K562 (cell line): Measurements from ENCODE around the gene YARS1. TPM values are rescaled to one million over a fixed set of nuclear protein-coding genes. Genes with fewer than 3 reads are reported as not detected.

Source experiments
- ATF3 ChIP-seq, 2 experiments: fragments of 450-650 bp in 1 of 2; sonication (generic) in 1 of 2; formaldehyde crosslinking in 1 of 2; IDR thresholded peaks in 1 of 2; conservative IDR thresholded peaks in 1 of 2; 2 replicates each; pipeline versions ENCODE4 v1.6.1 to v1.8.1; 2016 to 2023; ENCODE audit warnings: mild to moderate bottlenecking in 2 of 2, moderate library complexity in 2 of 2, inconsistent platforms in 1 of 2, missing genetic modification reagents in 1 of 2
- ATF6 ChIP-seq: sonication (generic); formaldehyde crosslinking; IDR thresholded peaks from 2 replicates; pipeline ENCODE4 v1.4.0; 2020; ENCODE audit warnings: mild to moderate bottlenecking, missing genetic modification reagents
- BRF2 ChIP-seq: IDR thresholded peaks from 3 replicates; pipeline ENCODE4 v1.6.1; 2011; ENCODE audit warnings: borderline replicate concordance, mild to moderate bottlenecking; ENCODE audit not compliant: insufficient read length, insufficient read depth
- DIDO1 ChIP-seq: fragments of 450-650 bp; IDR thresholded peaks from 2 replicates; pipeline ENCODE4 v1.6.1; 2016; ENCODE audit warnings: low read depth, missing biosample characterization, missing genetic modification characterization
- EZH2 ChIP-seq: IDR thresholded peaks from 2 replicates; pipeline ENCODE4 v1.6.1; 2012; ENCODE audit warnings: low read depth, mild to moderate bottlenecking, inconsistent platforms, low read length, borderline replicate concordance
- FOXO4 ChIP-seq: fragments of 450-650 bp; formaldehyde crosslinking; IDR thresholded peaks from 2 replicates; pipeline ENCODE4 v1.4.0; 2020; ENCODE audit warnings: mild to moderate bottlenecking, moderate library complexity
- HNRNPH1 ChIP-seq: fragments of 200-400 bp; formaldehyde crosslinking; optimal IDR thresholded peaks from 2 replicates; pipeline ENCODE3; 2017; ENCODE audit warnings: low read depth, mild to moderate bottlenecking, low read length, moderate library complexity
- ID3 ChIP-seq, 2 experiments: fragments of 250-450 bp in 1 of 2; fragments of 450-650 bp in 1 of 2; sonication (Bioruptor Pico) in 1 of 2; IDR thresholded peaks; 2 replicates each; pipeline versions ENCODE4 v1.6.1 to v1.8.0; 2016 to 2021; ENCODE audit warnings: mild to moderate bottlenecking in 2 of 2, moderate library complexity in 2 of 2, missing compliant biosample characterization in 1 of 2, missing genetic modification characterization in 1 of 2
- KDM1A ChIP-seq, 2 experiments: fragments of 450-650 bp; IDR thresholded peaks; 2 replicates each; pipeline ENCODE4 v1.6.1; 2016; ENCODE audit warnings: mild to moderate bottlenecking in 2 of 2
- MCM3 ChIP-seq: fragments of 450-650 bp; IDR thresholded peaks from 2 replicates; pipeline ENCODE4 v1.6.1; 2016
- PREB ChIP-seq: sonication (generic); formaldehyde crosslinking; IDR thresholded peaks from 2 replicates; pipeline ENCODE4 v1.8.1; 2023; ENCODE audit warnings: mild to moderate bottlenecking, missing genetic modification reagents
- RFX5 ChIP-seq: IDR thresholded peaks from 2 replicates; pipeline ENCODE4 v1.6.1; 2011; ENCODE audit warnings: low read depth, mild to moderate bottlenecking, improper control_type of control experiment, low read length
- SRSF1 ChIP-seq: fragments of 200-400 bp; formaldehyde crosslinking; IDR thresholded peaks from 2 replicates; pipeline ENCODE4 v1.6.1; 2017; ENCODE audit warnings: mild to moderate bottlenecking, low read depth, low read length, moderate library complexity
- SUPT5H ChIP-seq: fragments of 450-650 bp; IDR thresholded peaks from 2 replicates; pipeline ENCODE4 v1.6.1; 2016
- ZEB2 ChIP-seq: fragments of 450-650 bp; IDR thresholded peaks from 2 replicates; pipeline ENCODE4 v1.6.1; 2016
- ZNF184 ChIP-seq: sonication (generic); formaldehyde crosslinking; IDR thresholded peaks from 2 replicates; pipeline ENCODE4 v1.5.0; 2020; ENCODE audit warnings: missing genetic modification reagents
- ZNF655 ChIP-seq: fragments of 250-450 bp; sonication (Bioruptor Pico); IDR thresholded peaks from 2 replicates; pipeline ENCODE4 v1.5.0; 2021
- polyA plus RNA-seq, 8 experiments: library from polyadenylated mRNA; depleted of rRNA in 4 of 8; stranded (reverse) in 5 of 8; unstranded in 3 of 8; fragments of >200 nt; fragmentation: Nextera tagmentation in 2 of 8; fragmentation: Illumina TruSeq in 1 of 8; extraction: Ambion mirVana in 2 of 8; extraction: Trizol in 1 of 8; gene quantifications; 2 replicates each; pipeline versions ENCODE4 v1.2.1 to v1.2.3, GENCODE V29; 2011 to 2014; ENCODE audit warnings: inconsistent platforms in 1 of 8, missing spikeins in 1 of 8
- total RNA-seq, 7 experiments: library from RNA; depleted of rRNA in 6 of 7; stranded (reverse); fragments of >200 nt in 6 of 7; fragmentation: Illumina TruSeq in 2 of 7; extraction: Trizol in 2 of 7; gene quantifications; 2 replicates each; pipeline versions ENCODE4 v1.2.1 to v1.2.3, GENCODE V29; 2011 to 2021; ENCODE audit warnings: low replicate concordance in 1 of 7

The YARS1 gene
- total and polyA plus RNA-seq, 9 of the 15 experiments (the other 6 are each of a cell fraction or from before 2014, with no cell fraction given), result 66.2 to 336 (median 201) TPM

GRCh38 chr1:32817815-32818786 is 943 bp upstream of the YARS1 start (continued):
- TF ChIP-seq PREB (CRISPR knock-in tag) (peak; percentile 88; the same call in 1 of the 2 replicates), KDM1A (IDR thresholded peaks at IDR 0.05) (peak in 1 of 2 experiments; percentile 57; a peak in 1 of 4 replicates), RFX5 (peak; percentile 64; the same call in 1 of the 2 replicates), DIDO1 (tag) (no peak), EZH2 (no peak), MCM3 (no peak), ZEB2 (no peak), SRSF1 (0 out of 2 replicates have a peak, but pooled peaks have one; percentile 80), ATF6 (CRISPR knock-in tag) (peak; percentile 97), ZNF655 (CRISPR knock-in tag) (no peak), ATF3 (IDR thresholded peaks at IDR 0.05) (no peak), ATF3 (CRISPR knock-in tag; conservative IDR thresholded peaks at IDR 0.05) (no peak), BRF2 (no peak), ZNF184 (no peak), FOXO4 (CRISPR knock-in tag) (no peak), HNRNPH1 (no peak), SUPT5H (peak; percentile 64; the same call in 1 of the 2 replicates), ID3 (CRISPR knock-in tag; IDR thresholded peaks at IDR 0.05) (no peak), ID3 (tag; IDR thresholded peaks at IDR 0.05) (no peak)
